Esophagus squamous epithelium (tissue), 4 donors: Measurements from ENCODE around the gene PPME1.

ENCODE experiments used
- POLR2A ChIP-seq, 4 donors: fragments of 450-650 bp; IDR thresholded peaks; one replicate each; pipeline ENCODE4 v1.6.1; 2017; ENCODE audit warnings: antibody characterized with exemption in 4 of 4, mild to moderate bottlenecking in 4 of 4, moderate library complexity in 3 of 4
- TF ChIP-seq, protein P1 (sequence below), 6 experiments: fragments of 450-650 bp in 4 of 6; fragments of 200-600 bp in 2 of 6; sonication (generic) in 2 of 6; IDR thresholded peaks; one replicate each; pipeline ENCODE4 v1.5.1; 2016 to 2019; ENCODE audit warnings: antibody characterized with exemption in 6 of 6, mild to moderate bottlenecking in 4 of 6, moderate library complexity in 4 of 6

GRCh38 chr11:74182635-74183034, 11.5 kb downstream of the PPME1 start:
- TF ChIP-seq, protein P1, sequence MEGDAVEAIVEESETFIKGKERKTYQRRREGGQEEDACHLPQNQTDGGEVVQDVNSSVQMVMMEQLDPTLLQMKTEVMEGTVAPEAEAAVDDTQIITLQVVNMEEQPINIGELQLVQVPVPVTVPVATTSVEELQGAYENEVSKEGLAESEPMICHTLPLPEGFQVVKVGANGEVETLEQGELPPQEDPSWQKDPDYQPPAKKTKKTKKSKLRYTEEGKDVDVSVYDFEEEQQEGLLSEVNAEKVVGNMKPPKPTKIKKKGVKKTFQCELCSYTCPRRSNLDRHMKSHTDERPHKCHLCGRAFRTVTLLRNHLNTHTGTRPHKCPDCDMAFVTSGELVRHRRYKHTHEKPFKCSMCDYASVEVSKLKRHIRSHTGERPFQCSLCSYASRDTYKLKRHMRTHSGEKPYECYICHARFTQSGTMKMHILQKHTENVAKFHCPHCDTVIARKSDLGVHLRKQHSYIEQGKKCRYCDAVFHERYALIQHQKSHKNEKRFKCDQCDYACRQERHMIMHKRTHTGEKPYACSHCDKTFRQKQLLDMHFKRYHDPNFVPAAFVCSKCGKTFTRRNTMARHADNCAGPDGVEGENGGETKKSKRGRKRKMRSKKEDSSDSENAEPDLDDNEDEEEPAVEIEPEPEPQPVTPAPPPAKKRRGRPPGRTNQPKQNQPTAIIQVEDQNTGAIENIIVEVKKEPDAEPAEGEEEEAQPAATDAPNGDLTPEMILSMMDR (IDR thresholded peaks at IDR 0.05): no peak
- TF ChIP-seq POLR2A (IDR thresholded peaks at IDR 0.05): no peak
